Tibial nerve (tissue), 3 donors: ENCODE measurements around the gene HSPA13.

Experiments used
- CTCF ChIP-seq, 5 experiments: fragments of 200-600 bp in 3 of 5; fragments of 450-650 bp in 2 of 5; sonication (generic) in 3 of 5; IDR thresholded peaks; one replicate each; pipeline ENCODE4 v1.5.1; 2016 to 2019; ENCODE audit warnings: antibody characterized with exemption in 5 of 5, mild to moderate bottlenecking in 3 of 5, moderate library complexity in 2 of 5
- POLR2A ChIP-seq, 2 donors: fragments of 450-650 bp; IDR thresholded peaks; one replicate each; pipeline ENCODE4 v1.6.1; 2017; ENCODE audit warnings: antibody characterized with exemption in 2 of 2, mild to moderate bottlenecking in 2 of 2, moderate library complexity in 2 of 2

GRCh38 chr21:14382486-14382834 lies 486 bp downstream of the HSPA13 start:
- TF ChIP-seq CTCF (IDR thresholded peaks at IDR 0.05) (no peak), POLR2A (IDR thresholded peaks at IDR 0.05) (no peak)
